Activated naive CD4-positive, alpha-beta T cell treated with Interleukin-2 at 50 U/mL for 16 hours (primary cell): Measurements from ENCODE around the gene ME3.
"Not testable (repeated sequence)": the region's sequence is repeated elsewhere in the genome, so short reads cannot be mapped to it uniquely, and the experiment has no call there.

Experiments used
- DNase-seq: peaks from one replicate; pipeline ENCODE4 v3.0.0-alpha.2; 2020

ME3 gene

GRCh38 chr11:86453290-86454030, 219.0 kb downstream of the ME3 start:
- DNase-seq: no peak

GRCh38 chr11:86449993-86450629, 222.3 kb downstream of the ME3 start:
- DNase-seq: no peak

- DNase-seq: no peak
Measured at GRCh38 chr11:86447763-86448480, 224.5 kb downstream of the ME3 start.

GRCh38 chr11:86446924-86447285, 225.5 kb downstream of the ME3 start:
- DNase-seq: no peak

GRCh38 chr11:86446163-86446923, 226.1 kb downstream of the ME3 start:
- DNase-seq: no peak

- no peak for DNase-seq
Measured at GRCh38 chr11:86444981-86445380, 227.4 kb downstream of the ME3 start.

- no peak for DNase-seq
Measured at GRCh38 chr11:86443415-86443814, 229.0 kb downstream of the ME3 start.

GRCh38 chr11:86442827-86443226, 229.6 kb downstream of the ME3 start:
- no peak for DNase-seq

- DNase-seq: no peak
Measured at GRCh38 chr11:86442420-86442819, 230.0 kb downstream of the ME3 start.

GRCh38 chr11:86440843-86441242, 231.6 kb downstream of the ME3 start:
- no peak for DNase-seq

- DNase-seq: no peak
Measured at GRCh38 chr11:86440305-86440716, 232.1 kb downstream of the ME3 start.

GRCh38 chr11:86438685-86439084, 233.7 kb downstream of the ME3 start:
- no peak for DNase-seq

GRCh38 chr11:86435711-86436110, 236.7 kb downstream of the ME3 start:
- no peak for DNase-seq

- not testable (repeated sequence) for DNase-seq
Measured at GRCh38 chr11:86433361-86434095, 238.9 kb downstream of the ME3 start.

- DNase-seq: no peak
Measured at GRCh38 chr11:86431258-86431657, 241.2 kb downstream of the ME3 start.

- no peak for DNase-seq
Measured at GRCh38 chr11:86427441-86427840, 245.0 kb downstream of the ME3 start.

- DNase-seq: not testable (repeated sequence)
Measured at GRCh38 chr11:86423488-86423887, 248.9 kb downstream of the ME3 start.

GRCh38 chr11:86422371-86422770, 250.0 kb downstream of the ME3 start:
- DNase-seq: no peak

GRCh38 chr11:86421946-86422345, 250.5 kb downstream of the ME3 start:
- DNase-seq: no peak

GRCh38 chr11:86418917-86419316, 253.5 kb downstream of the ME3 start:
- DNase-seq: no peak

GRCh38 chr11:86418513-86418912, 253.9 kb downstream of the ME3 start:
- DNase-seq: no peak

GRCh38 chr11:86418106-86418505, 254.3 kb downstream of the ME3 start:
- DNase-seq: no peak

GRCh38 chr11:86416951-86417350, 255.5 kb downstream of the ME3 start:
- DNase-seq: not testable (repeated sequence)
